Measurements from ENCODE around the gene CREBBP. TPM values are rescaled to one million over a fixed set of nuclear protein-coding genes. Genes with fewer than 3 reads are reported as not detected.

Gene CREBBP
- total and polyA plus RNA-seq, 2 donors (not counting 3 experiments of a cell fraction or from before 2014, with no cell fraction given), result 13.8 to 72.7 TPM

DNA sequence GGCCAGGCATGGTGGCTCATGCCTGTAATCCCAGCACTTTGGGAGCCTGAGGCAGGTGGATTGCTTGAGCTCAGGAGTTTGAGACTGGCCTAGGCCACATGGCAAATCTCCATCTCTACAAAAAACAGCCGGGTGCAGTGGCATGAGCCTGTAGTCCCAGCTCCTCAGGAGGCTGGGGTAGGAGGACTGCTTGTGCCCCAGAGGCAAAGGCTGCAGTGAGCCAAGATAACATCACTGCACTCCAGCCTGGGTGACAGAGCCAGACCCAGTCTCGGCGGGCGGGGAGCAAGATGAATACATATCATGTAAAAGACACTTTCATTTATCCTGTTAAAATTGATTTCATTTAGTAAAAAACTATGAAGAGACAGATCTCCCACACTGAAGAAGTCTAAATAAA lies 54.6 kb downstream of the CREBBP start:
- H2AFZ ChIP-seq (ENCODE audit: low read depth, low read length), result no peak overlapping the region
- H3K36me3 ChIP-seq (ENCODE audit: control insufficient read depth in 2 of 2, extremely low read depth in 1 of 2, insufficient read depth in 2 of 2, low read length in 2 of 2), result no peaks in the 10 kb centered on the region
- peaks cover 13% of the 10 kb centered on the region for H3K4me1 ChIP-seq (ENCODE audit: control insufficient read depth, extremely low read depth, insufficient read depth, low read length)
- no peak overlapping the region for H3K4me2 ChIP-seq (ENCODE audit: insufficient read depth, low read length)
- intact Hi-C loops (cut with micrococcal nuclease) (no loop called here), dilution Hi-C loops (cut with MboI; ENCODE audit: extremely low pct_ligation_motif_present, low sequenced_read_pairs) (no loop called here)
- CTCF ChIA-PET, result no interaction called here
- H3K27ac ChIP-seq (ENCODE audit: insufficient read depth, low read depth, low read length), result no peak overlapping the region
- peaks cover 28% of the 10 kb centered on the region for H4K20me1 ChIP-seq (replicated peaks; ENCODE audit: control insufficient read depth, extremely low read depth, insufficient read depth, low read length)
- DNase-seq (ENCODE audit: low read depth, low spot score) (no peak), FAIRE-seq (no peak)
- peaks cover 2% of the 10 kb centered on the region for H3K9me1 ChIP-seq (replicated peaks; ENCODE audit: control insufficient read depth, extremely low read depth, insufficient read depth, low read length)
- H3K4me3 ChIP-seq (replicated peaks in 1 of 3; ENCODE audit: insufficient read depth in 1 of 3, low read depth in 1 of 3, low read length in 3 of 3), result no peak overlapping the region
- H3K9ac ChIP-seq (replicated peaks; ENCODE audit: extremely low read depth, insufficient read depth, low read length), result no peak overlapping the region
- H3K79me2 ChIP-seq (ENCODE audit: control insufficient read depth, insufficient read depth, low read length), result peaks cover 79% of the 10 kb centered on the region
- no peaks in the 10 kb centered on the region for H3K9me3 ChIP-seq (replicated peaks; ENCODE audit: control insufficient read depth, insufficient read depth, low read length)
- POLR2A ChIA-PET, result no interaction called here
- no TSS peak for BruUV-seq (replicated peaks)
- no peaks in the 10 kb centered on the region for H3K27me3 ChIP-seq (ENCODE audit: control insufficient read depth in 2 of 2, insufficient read depth in 2 of 2, low read length in 2 of 2)
- TF ChIP-seq FOS (IDR thresholded peaks at IDR 0.05; ENCODE audit: borderline replicate concordance, insufficient read depth, low read length) (no peak), GATA2 (IDR thresholded peaks at IDR 0.05; ENCODE audit: insufficient read depth, insufficient read length, low read depth, low read length) (no peak), JUN (IDR thresholded peaks at IDR 0.05; ENCODE audit: borderline replicate concordance, insufficient read depth, insufficient read length, low read depth) (no peak), MYC (IDR thresholded peaks at IDR 0.05; ENCODE audit: low read depth, low read length) (no peak), POLR2A (IDR thresholded peaks at IDR 0.05; ENCODE audit: low read depth, low read length) (no peak), EZH2 (IDR thresholded peaks at IDR 0.05; ENCODE audit: borderline replicate concordance, low read depth, low read length, severe bottlenecking) (no peak)
- TF ChIP-seq, protein P1, sequence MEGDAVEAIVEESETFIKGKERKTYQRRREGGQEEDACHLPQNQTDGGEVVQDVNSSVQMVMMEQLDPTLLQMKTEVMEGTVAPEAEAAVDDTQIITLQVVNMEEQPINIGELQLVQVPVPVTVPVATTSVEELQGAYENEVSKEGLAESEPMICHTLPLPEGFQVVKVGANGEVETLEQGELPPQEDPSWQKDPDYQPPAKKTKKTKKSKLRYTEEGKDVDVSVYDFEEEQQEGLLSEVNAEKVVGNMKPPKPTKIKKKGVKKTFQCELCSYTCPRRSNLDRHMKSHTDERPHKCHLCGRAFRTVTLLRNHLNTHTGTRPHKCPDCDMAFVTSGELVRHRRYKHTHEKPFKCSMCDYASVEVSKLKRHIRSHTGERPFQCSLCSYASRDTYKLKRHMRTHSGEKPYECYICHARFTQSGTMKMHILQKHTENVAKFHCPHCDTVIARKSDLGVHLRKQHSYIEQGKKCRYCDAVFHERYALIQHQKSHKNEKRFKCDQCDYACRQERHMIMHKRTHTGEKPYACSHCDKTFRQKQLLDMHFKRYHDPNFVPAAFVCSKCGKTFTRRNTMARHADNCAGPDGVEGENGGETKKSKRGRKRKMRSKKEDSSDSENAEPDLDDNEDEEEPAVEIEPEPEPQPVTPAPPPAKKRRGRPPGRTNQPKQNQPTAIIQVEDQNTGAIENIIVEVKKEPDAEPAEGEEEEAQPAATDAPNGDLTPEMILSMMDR (IDR thresholded peaks at IDR 0.05; ENCODE audit: extremely low read depth in 1 of 2, insufficient read depth in 1 of 2, low read depth in 1 of 2, low read length in 2 of 2), result no peak
- TF ChIP-seq, protein P2, sequence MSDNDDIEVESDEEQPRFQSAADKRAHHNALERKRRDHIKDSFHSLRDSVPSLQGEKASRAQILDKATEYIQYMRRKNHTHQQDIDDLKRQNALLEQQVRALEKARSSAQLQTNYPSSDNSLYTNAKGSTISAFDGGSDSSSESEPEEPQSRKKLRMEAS (IDR thresholded peaks at IDR 0.05; ENCODE audit: insufficient read depth, insufficient read length), result no peak

All from endothelial cell of umbilical vein (primary cell).